ENCODE results near the gene HECTD2. TPM values are rescaled to one million over a fixed set of nuclear protein-coding genes. Genes with fewer than 3 reads are reported as not detected.
"Not testable (repeated sequence)": the region's sequence is repeated elsewhere in the genome, so short reads cannot be mapped to it uniquely, and the experiment has no call there.

The HECTD2 gene
- total RNA-seq, 2 donors from 2014 or later, result 2.5 to 5.6 TPM

GRCh38 chr10:91385306-91386085, 24.6 kb upstream of the HECTD2 start:
- intact Hi-C loops (cut with DNase I), result loop anchor here (5.0 to 10.0 kb wide), 2 partner anchors 169 to 252 kb away; no protein-coding TSS in a partner anchor
- DNase-seq, result no peak
- no peak overlapping the region for H3K27ac ChIP-seq
- TF ChIP-seq, protein P1, sequence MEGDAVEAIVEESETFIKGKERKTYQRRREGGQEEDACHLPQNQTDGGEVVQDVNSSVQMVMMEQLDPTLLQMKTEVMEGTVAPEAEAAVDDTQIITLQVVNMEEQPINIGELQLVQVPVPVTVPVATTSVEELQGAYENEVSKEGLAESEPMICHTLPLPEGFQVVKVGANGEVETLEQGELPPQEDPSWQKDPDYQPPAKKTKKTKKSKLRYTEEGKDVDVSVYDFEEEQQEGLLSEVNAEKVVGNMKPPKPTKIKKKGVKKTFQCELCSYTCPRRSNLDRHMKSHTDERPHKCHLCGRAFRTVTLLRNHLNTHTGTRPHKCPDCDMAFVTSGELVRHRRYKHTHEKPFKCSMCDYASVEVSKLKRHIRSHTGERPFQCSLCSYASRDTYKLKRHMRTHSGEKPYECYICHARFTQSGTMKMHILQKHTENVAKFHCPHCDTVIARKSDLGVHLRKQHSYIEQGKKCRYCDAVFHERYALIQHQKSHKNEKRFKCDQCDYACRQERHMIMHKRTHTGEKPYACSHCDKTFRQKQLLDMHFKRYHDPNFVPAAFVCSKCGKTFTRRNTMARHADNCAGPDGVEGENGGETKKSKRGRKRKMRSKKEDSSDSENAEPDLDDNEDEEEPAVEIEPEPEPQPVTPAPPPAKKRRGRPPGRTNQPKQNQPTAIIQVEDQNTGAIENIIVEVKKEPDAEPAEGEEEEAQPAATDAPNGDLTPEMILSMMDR (IDR thresholded peaks at IDR 0.05), result no peak
- H3K4me3 ChIP-seq, result no peak overlapping the region
- no peaks in the 10 kb centered on the region for H3K36me3 ChIP-seq
- H3K27me3 ChIP-seq, result no peaks in the 10 kb centered on the region
- peaks cover 3% of the 10 kb centered on the region for H3K4me1 ChIP-seq
- no peak overlapping the region for H3K9ac ChIP-seq (ENCODE audit: low read depth in 2 of 2, low read length in 2 of 2)
- no peaks in the 10 kb centered on the region for H3K9me3 ChIP-seq

DNA sequence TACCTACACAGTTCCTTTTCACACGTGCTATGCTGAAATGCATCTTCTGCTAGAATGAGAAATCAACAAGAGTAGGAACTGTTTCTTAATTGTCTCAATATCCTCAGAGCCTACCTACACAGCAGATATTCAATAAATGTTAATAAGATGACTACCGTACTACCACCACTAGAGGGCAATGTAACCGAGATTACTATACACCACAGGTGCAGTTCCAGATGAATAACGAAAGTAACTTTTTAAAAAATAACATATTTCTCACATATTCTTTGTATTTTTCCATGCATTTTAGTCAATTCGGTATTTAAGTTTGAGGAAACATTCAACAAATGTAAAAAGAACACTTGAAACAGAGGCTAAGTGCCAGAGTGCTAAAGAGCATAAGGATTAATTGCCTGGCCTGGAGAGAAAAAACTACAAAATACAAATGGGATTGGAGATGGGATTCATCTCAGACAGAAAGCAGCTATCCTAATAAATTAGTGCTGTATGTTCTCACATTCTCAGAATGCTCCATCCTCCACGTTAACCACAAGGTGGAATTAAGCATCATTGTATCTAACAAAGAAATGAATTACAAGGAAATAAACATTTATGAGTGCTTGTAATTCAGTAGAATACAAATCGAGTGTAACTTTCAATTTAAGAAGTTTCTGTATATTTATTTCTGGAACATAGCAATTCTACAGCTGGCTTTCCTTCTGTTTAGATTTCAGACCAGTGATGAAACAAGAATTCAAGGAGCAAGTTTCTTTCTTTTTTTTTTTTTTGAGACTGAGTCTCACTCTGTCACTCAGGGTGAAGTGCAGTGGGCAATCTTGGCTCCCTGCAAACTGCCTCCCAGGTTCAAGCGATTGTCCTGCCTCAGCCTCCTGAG, 20.3 kb upstream of the HECTD2 start:
- Histone ChIP-seq H3K4me3 (no peak overlapping the region), H3K9ac (ENCODE audit: low read depth in 2 of 2, low read length in 2 of 2) (no peak overlapping the region), H3K36me3 (no peaks in the 10 kb centered on the region), H3K4me1 (peaks cover 3% of the 10 kb centered on the region), H3K9me3 (no peaks in the 10 kb centered on the region), H3K27ac (no peak overlapping the region), H3K27me3 (no peaks in the 10 kb centered on the region)
- peak; percentile 21 for DNase-seq
- TF ChIP-seq, protein P1 (IDR thresholded peaks at IDR 0.05), result peak; percentile 62
- intact Hi-C loops (cut with DNase I), result loop anchor here (5.0 to 10.0 kb wide), 2 partner anchors 165 to 247 kb away; no protein-coding TSS in a partner anchor

DNA sequence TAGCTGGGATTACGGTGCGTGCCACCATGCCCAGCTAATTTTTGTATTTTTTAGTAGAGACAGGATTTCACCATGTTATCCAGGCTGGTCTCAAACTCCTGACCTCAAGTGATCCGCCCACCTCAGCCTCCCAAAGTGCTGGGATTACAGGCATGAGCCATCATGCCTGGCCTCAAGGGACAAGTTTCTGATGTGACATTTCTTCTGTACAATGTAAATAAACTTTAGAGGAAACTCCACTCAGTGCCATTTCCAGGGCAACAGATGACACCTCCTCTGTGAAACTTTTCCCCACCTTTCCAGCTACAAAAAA, 19.7 kb upstream of the HECTD2 start:
- H3K27ac ChIP-seq; H3K4me3 ChIP-seq; intact Hi-C loops (cut with DNase I); H3K27me3 ChIP-seq; H3K36me3 ChIP-seq; H3K9ac ChIP-seq (ENCODE audit: low read depth in 2 of 2, low read length in 2 of 2); H3K9me3 ChIP-seq; H3K4me1 ChIP-seq; DNase-seq: not testable (repeated sequence)

- peaks cover 3% of the 10 kb centered on the region for H3K4me1 ChIP-seq
- TF ChIP-seq, protein P1 (IDR thresholded peaks at IDR 0.05), result no peak
- H3K9me3 ChIP-seq, result no peaks in the 10 kb centered on the region
- DNase-seq, result no peak
- intact Hi-C loops (cut with DNase I), result no loop called here
- no peak overlapping the region for H3K4me3 ChIP-seq
- no peaks in the 10 kb centered on the region for H3K27me3 ChIP-seq
- H3K27ac ChIP-seq, result no peak overlapping the region
- no peaks in the 10 kb centered on the region for H3K36me3 ChIP-seq
- H3K9ac ChIP-seq (ENCODE audit: low read depth in 2 of 2, low read length in 2 of 2), result no peak overlapping the region
Measured at GRCh38 chr10:91391920-91392319, 18.2 kb upstream of the HECTD2 start.

DNA sequence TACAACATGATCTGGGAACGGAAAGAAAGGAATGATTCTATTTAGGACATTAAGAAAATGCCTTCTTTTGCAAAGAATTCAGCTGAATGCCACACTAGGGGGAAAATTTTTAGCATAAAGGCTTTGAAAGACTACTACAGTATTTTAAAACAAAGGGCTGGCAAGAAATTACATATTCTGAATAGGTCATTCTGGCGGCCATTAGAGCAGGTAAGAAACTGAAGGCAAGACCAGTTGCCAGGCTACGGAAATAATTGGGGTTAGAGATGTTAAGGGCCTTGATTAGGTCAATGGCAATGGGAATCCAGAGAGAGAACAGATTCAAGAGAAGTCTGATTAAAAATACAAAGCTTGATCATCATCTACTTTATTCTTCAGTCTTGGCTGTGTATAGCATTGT, 3.8 kb upstream of the HECTD2 start:
- DNase-seq, result no peak
- intact Hi-C loops (cut with DNase I), result no loop called here
- H3K4me3 ChIP-seq, result no peak overlapping the region
- H3K27me3 ChIP-seq, result no peaks in the 10 kb centered on the region
- H3K9me3 ChIP-seq, result no peaks in the 10 kb centered on the region
- TF ChIP-seq, protein P1 (IDR thresholded peaks at IDR 0.05), result no peak
- no peak overlapping the region for H3K9ac ChIP-seq (ENCODE audit: low read depth in 2 of 2, low read length in 2 of 2)
- no peaks in the 10 kb centered on the region for H3K36me3 ChIP-seq
- no peaks in the 10 kb centered on the region for H3K4me1 ChIP-seq
- no peak overlapping the region for H3K27ac ChIP-seq

Data from colonic mucosa (tissue), 4 donors.